DOHH2 (cell line): Measurements from ENCODE around the gene PREX1.

Experiments
- H3F3A ChIP-seq: fragments of 200-600 bp; sonication (generic), shearing (Covaris generic); 2 replicates; pipeline ENCODE4 v1.6.0; 2016; ENCODE audit warnings: antibody characterized with exemption, mild to moderate bottlenecking; ENCODE audit not compliant: control insufficient read depth, insufficient read depth
- H3K27ac ChIP-seq: fragments of 200-600 bp; sonication (generic); 2 replicates; pipeline ENCODE4 v1.5.1; 2014; ENCODE audit warnings: low read depth, mild to moderate bottlenecking, low read length, moderate library complexity
- H3K27me3 ChIP-seq: fragments of 200-600 bp; sonication (generic); 2 replicates; pipeline ENCODE4 v1.6.1; 2014; ENCODE audit warnings: mild to moderate bottlenecking, low read length, mixed read lengths; ENCODE audit not compliant: control insufficient read depth
- H3K36me3 ChIP-seq: fragments of 200-600 bp; sonication (generic); 2 replicates; pipeline ENCODE4 v1.6.1; 2014; ENCODE audit warnings: mild to moderate bottlenecking, low read length, moderate library complexity, mixed read lengths; ENCODE audit not compliant: control insufficient read depth
- H3K4me1 ChIP-seq: fragments of 200-600 bp; sonication (generic); 2 replicates; pipeline ENCODE4 v1.6.1; 2014; ENCODE audit warnings: mild to moderate bottlenecking, low read length, mixed read lengths; ENCODE audit not compliant: control insufficient read depth
- H3K4me2 ChIP-seq: fragments of 200-600 bp; sonication (generic); 2 replicates; pipeline ENCODE4 v1.6.0; 2014; ENCODE audit warnings: mild to moderate bottlenecking, low read length, moderate library complexity
- H3K4me3 ChIP-seq: fragments of 200-600 bp; sonication (generic); 2 replicates; pipeline ENCODE4 v1.5.1; 2014; ENCODE audit warnings: mild to moderate bottlenecking, low read length, mixed read lengths
- H3K79me2 ChIP-seq: fragments of 200-600 bp; sonication (generic); 2 replicates; pipeline ENCODE4 v1.6.1; 2014; ENCODE audit warnings: mild to moderate bottlenecking, low read length, mixed read lengths; ENCODE audit not compliant: control insufficient read depth
- H3K9me2 ChIP-seq: fragments of 200-600 bp; sonication (generic); replicated peaks from 2 replicates; pipeline ENCODE4 v1.6.1; 2014; ENCODE audit warnings: mild to moderate bottlenecking, low read length, mixed read lengths; ENCODE audit not compliant: control insufficient read depth
- H3K9me3 ChIP-seq: fragments of 200-600 bp; sonication (generic); 2 replicates; pipeline ENCODE4 v1.6.1; 2014; ENCODE audit warnings: antibody characterized with exemption, low read length, mixed read lengths; ENCODE audit not compliant: control insufficient read depth, insufficient read depth
- H4K20me1 ChIP-seq: fragments of 200-600 bp; sonication (generic); 2 replicates; pipeline ENCODE4 v1.6.0; 2014; ENCODE audit warnings: low read depth, mild to moderate bottlenecking, antibody characterized with exemption, low read length, moderate library complexity; ENCODE audit not compliant: control insufficient read depth, insufficient read depth
- EZH2phosphoT487 ChIP-seq: fragments of 200-600 bp; sonication (generic); IDR thresholded peaks from 2 replicates; pipeline ENCODE4 v1.6.1; 2017; ENCODE audit warnings: borderline replicate concordance, mild to moderate bottlenecking, antibody characterized with exemption, low read length, moderate library complexity, mixed read lengths
- TF ChIP-seq, protein P1 (sequence below): fragments of 200-600 bp; sonication (generic); IDR thresholded peaks from one replicate; pipeline ENCODE4 v1.5.1; 2014; ENCODE audit warnings: antibody characterized with exemption, mild to moderate bottlenecking, low read depth, low read length; ENCODE audit not compliant: poor library complexity, severe bottlenecking

The PREX1 gene

GRCh38 chr20:48724891-48725554, 102.8 kb downstream of the PREX1 start:
- H3K4me3 ChIP-seq = no peak overlapping the region
- no peak overlapping the region for H3K4me2 ChIP-seq
- no peak for TF ChIP-seq EZH2phosphoT487
- TF ChIP-seq, protein P1, sequence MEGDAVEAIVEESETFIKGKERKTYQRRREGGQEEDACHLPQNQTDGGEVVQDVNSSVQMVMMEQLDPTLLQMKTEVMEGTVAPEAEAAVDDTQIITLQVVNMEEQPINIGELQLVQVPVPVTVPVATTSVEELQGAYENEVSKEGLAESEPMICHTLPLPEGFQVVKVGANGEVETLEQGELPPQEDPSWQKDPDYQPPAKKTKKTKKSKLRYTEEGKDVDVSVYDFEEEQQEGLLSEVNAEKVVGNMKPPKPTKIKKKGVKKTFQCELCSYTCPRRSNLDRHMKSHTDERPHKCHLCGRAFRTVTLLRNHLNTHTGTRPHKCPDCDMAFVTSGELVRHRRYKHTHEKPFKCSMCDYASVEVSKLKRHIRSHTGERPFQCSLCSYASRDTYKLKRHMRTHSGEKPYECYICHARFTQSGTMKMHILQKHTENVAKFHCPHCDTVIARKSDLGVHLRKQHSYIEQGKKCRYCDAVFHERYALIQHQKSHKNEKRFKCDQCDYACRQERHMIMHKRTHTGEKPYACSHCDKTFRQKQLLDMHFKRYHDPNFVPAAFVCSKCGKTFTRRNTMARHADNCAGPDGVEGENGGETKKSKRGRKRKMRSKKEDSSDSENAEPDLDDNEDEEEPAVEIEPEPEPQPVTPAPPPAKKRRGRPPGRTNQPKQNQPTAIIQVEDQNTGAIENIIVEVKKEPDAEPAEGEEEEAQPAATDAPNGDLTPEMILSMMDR = no peak
- no peaks in the 10 kb centered on the region for H3K79me2 ChIP-seq
- H3K27me3 ChIP-seq = no peaks in the 10 kb centered on the region
- peaks cover 24% of the 10 kb centered on the region for H3K4me1 ChIP-seq
- no peaks in the 10 kb centered on the region for H3F3A ChIP-seq
- no peaks in the 10 kb centered on the region for H4K20me1 ChIP-seq
- 0 out of 2 replicates have a peak, but pooled peaks cover 3% of the 10 kb centered on the region for H3K9me3 ChIP-seq
- no peaks in the 10 kb centered on the region for H3K9me2 ChIP-seq
- no peaks in the 10 kb centered on the region for H3K36me3 ChIP-seq
- no peak overlapping the region for H3K27ac ChIP-seq

DNA sequence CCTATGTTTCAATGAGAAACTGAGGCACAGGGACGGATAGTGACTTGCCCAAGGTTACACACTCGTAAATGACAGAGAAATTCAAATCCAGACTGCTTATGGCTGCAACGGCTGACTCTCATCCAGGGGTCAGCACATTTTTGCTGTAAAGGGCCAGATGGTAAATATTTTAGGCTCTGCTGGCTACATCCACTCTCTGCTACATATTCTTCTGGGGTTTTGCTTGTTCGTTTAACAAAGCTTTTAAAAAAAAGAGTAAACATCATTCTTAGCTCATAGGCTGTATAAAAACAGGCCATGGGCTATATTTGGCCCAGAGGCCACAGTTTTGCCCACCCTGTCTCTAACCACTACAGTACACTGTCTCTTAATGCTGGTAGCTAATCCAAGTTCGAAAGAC, 103.4 kb downstream of the PREX1 start:
- Histone ChIP-seq H4K20me1 (no peaks in the 10 kb centered on the region), H3K4me2 (no peak overlapping the region), H3F3A (no peaks in the 10 kb centered on the region), H3K27me3 (no peaks in the 10 kb centered on the region), H3K4me3 (no peak overlapping the region), H3K4me1 (peaks cover 27% of the 10 kb centered on the region), H3K79me2 (no peaks in the 10 kb centered on the region), H3K27ac (no peak overlapping the region), H3K9me3 (0 out of 2 replicates have a peak, but pooled peaks cover 3% of the 10 kb centered on the region), H3K36me3 (no peaks in the 10 kb centered on the region), H3K9me2 (no peaks in the 10 kb centered on the region)
- no peak for TF ChIP-seq EZH2phosphoT487

GRCh38 chr20:48723308-48724264, 104.2 kb downstream of the PREX1 start:
- Histone ChIP-seq H3F3A (no peaks in the 10 kb centered on the region), H3K4me3 (no peak overlapping the region), H4K20me1 (no peaks in the 10 kb centered on the region), H3K4me1 (peaks cover 35% of the 10 kb centered on the region), H3K9me2 (no peaks in the 10 kb centered on the region), H3K36me3 (no peaks in the 10 kb centered on the region), H3K79me2 (no peaks in the 10 kb centered on the region), H3K9me3 (0 out of 2 replicates have a peak, but pooled peaks cover 3% of the 10 kb centered on the region), H3K27ac (no peak overlapping the region), H3K27me3 (no peaks in the 10 kb centered on the region), H3K4me2 (no peak overlapping the region)
- no peak for TF ChIP-seq EZH2phosphoT487
- TF ChIP-seq, protein P1 = no peak
